HEK293 (cell line): ENCODE measurements around the gene EYA2.

Source experiments
- CTCF ChIA-PET: fragments of 350-600 bp; formaldehyde crosslinking; extraction: SDS; loops from one replicate; lab custom pipeline; 2021; ENCODE audit warnings: antibody characterized with exemption; lab: Yijun Ruan, JAX
- POLR2A ChIA-PET: fragments of 300-600 bp; formaldehyde crosslinking; extraction: SDS; loops from one replicate; lab custom pipeline; 2020; ENCODE audit warnings: antibody characterized with exemption, inconsistent platforms; lab: Yijun Ruan, JAX
- H3K27ac ChIP-seq: fragments of 200-500 bp; sonication (Bioruptor generic); 2 replicates; pipeline ENCODE4 v1.5.1; 2014; ENCODE audit warnings: low read depth, low read length, control low read depth, inconsistent platforms; ENCODE audit errors: extremely low read depth
- H3K36me3 ChIP-seq, 2 experiments: fragments of 200-500 bp in 1 of 2; sonication (Bioruptor generic) in 1 of 2; 1 replicate in 1 of 2; 2 replicates in 1 of 2; pipeline ENCODE4 v1.5.1; 2014 to 2017; ENCODE audit warnings: inconsistent platforms in 2 of 2, low read length in 2 of 2; ENCODE audit not compliant: control insufficient read depth in 2 of 2, insufficient read depth in 1 of 2
- H3K4me1 ChIP-seq: fragments of 200-500 bp; sonication (Bioruptor generic); 2 replicates; pipeline ENCODE4 v1.5.1; 2014; ENCODE audit warnings: mild to moderate bottlenecking, low read length, inconsistent platforms; ENCODE audit not compliant: control insufficient read depth, insufficient read depth
- H3K4me3 ChIP-seq: 2 replicates; pipeline ENCODE4 v1.5.1; 2011; ENCODE audit warnings: low read depth, mild to moderate bottlenecking, control low read depth, low read length, moderate library complexity
- H3K9me3 ChIP-seq: fragments of 200-500 bp; sonication (Bioruptor generic); 2 replicates; pipeline ENCODE4 v1.5.1; 2014; ENCODE audit warnings: low read depth, low read length, inconsistent platforms; ENCODE audit not compliant: control insufficient read depth, insufficient read depth
- BCL11B ChIP-seq: fragments of 450-650 bp; formaldehyde crosslinking; IDR thresholded peaks from 2 replicates; pipeline ENCODE4 v1.5.1; 2016; ENCODE audit warnings: low read depth, missing biosample characterization, missing genetic modification characterization
- FEZF1 ChIP-seq: fragments of 450-650 bp; formaldehyde crosslinking; IDR thresholded peaks from 2 replicates; pipeline ENCODE4 v1.5.1; 2016; ENCODE audit warnings: missing biosample characterization, missing genetic modification characterization
- GLIS1 ChIP-seq: fragments of 450-650 bp; formaldehyde crosslinking; IDR thresholded peaks from 2 replicates; pipeline ENCODE4 v1.5.1; 2016; ENCODE audit warnings: missing biosample characterization, missing genetic modification characterization
- HOXC10 ChIP-seq: sonication (generic); formaldehyde crosslinking; IDR thresholded peaks from 2 replicates; pipeline ENCODE4 v1.8.1; 2023; ENCODE audit warnings: mild to moderate bottlenecking, missing genetic modification reagents
- HOXD13 ChIP-seq: sonication (generic); formaldehyde crosslinking; IDR thresholded peaks from 2 replicates; pipeline ENCODE4 v1.8.0; 2022; ENCODE audit warnings: missing genetic modification reagents, borderline replicate concordance
- KLF7 ChIP-seq: fragments of 450-650 bp; formaldehyde crosslinking; IDR thresholded peaks from 2 replicates; pipeline ENCODE4 v1.5.1; 2016; ENCODE audit warnings: missing biosample characterization, missing genetic modification characterization, borderline replicate concordance
- SCRT2 ChIP-seq: fragments of 450-650 bp; formaldehyde crosslinking; IDR thresholded peaks from 2 replicates; pipeline ENCODE4 v1.5.1; 2016; ENCODE audit warnings: missing biosample characterization, missing genetic modification characterization
- SP7 ChIP-seq: fragments of 450-650 bp; formaldehyde crosslinking; IDR thresholded peaks from 2 replicates; pipeline ENCODE4 v1.5.1; 2016; ENCODE audit warnings: missing biosample characterization, missing genetic modification characterization
- YY1 ChIP-seq: fragments of 450-650 bp; formaldehyde crosslinking; IDR thresholded peaks from 2 replicates; pipeline ENCODE4 v1.5.1; 2018; ENCODE audit warnings: missing biosample characterization, missing genetic modification characterization
- ZNF114 ChIP-seq: fragments of 450-650 bp; formaldehyde crosslinking; IDR thresholded peaks from 2 replicates; pipeline ENCODE4 v1.5.0; 2017; ENCODE audit warnings: missing biosample characterization, missing genetic modification characterization
- ZNF157 ChIP-seq: fragments of 450-650 bp; formaldehyde crosslinking; IDR thresholded peaks from 2 replicates; pipeline ENCODE4 v1.5.1; 2016; ENCODE audit warnings: missing biosample characterization, missing genetic modification characterization
- ZNF169 ChIP-seq: fragments of 450-650 bp; formaldehyde crosslinking; IDR thresholded peaks from 2 replicates; pipeline ENCODE4 v1.5.1; 2016; ENCODE audit warnings: missing biosample characterization, missing genetic modification characterization
- ZNF324 ChIP-seq: fragments of 450-650 bp; formaldehyde crosslinking; IDR thresholded peaks from 2 replicates; pipeline ENCODE4 v1.5.1; 2016; ENCODE audit warnings: missing biosample characterization, missing genetic modification characterization
- ZNF341 ChIP-seq: fragments of 450-650 bp; formaldehyde crosslinking; IDR thresholded peaks from 2 replicates; pipeline ENCODE4; 2016; ENCODE audit warnings: low read depth, missing biosample characterization, missing genetic modification characterization
- ZNF548 ChIP-seq: fragments of 450-650 bp; formaldehyde crosslinking; IDR thresholded peaks from 2 replicates; pipeline ENCODE4 v1.5.1; 2016; ENCODE audit warnings: missing biosample characterization, missing genetic modification characterization
- ZSCAN23 ChIP-seq: fragments of 450-650 bp; formaldehyde crosslinking; IDR thresholded peaks from 2 replicates; pipeline ENCODE4 v1.5.1; 2016; ENCODE audit warnings: missing biosample characterization, missing genetic modification characterization
- TF ChIP-seq, protein P1 (sequence below): fragments of 450-650 bp; formaldehyde crosslinking; IDR thresholded peaks from 2 replicates; pipeline ENCODE4 v1.5.1; 2017; ENCODE audit warnings: missing biosample characterization, missing genetic modification characterization
- TF ChIP-seq, protein P2 (sequence below): fragments of 450-650 bp; formaldehyde crosslinking; IDR thresholded peaks from 2 replicates; pipeline ENCODE4 v1.5.0; 2017; ENCODE audit warnings: missing biosample characterization, missing genetic modification characterization, borderline replicate concordance
- TF ChIP-seq, protein P3 (sequence below): fragments of 450-650 bp; formaldehyde crosslinking; IDR thresholded peaks from 2 replicates; pipeline ENCODE4 v1.5.1; 2016; ENCODE audit warnings: missing biosample characterization, missing genetic modification characterization
- TF ChIP-seq, protein P4 (sequence below): fragments of 450-650 bp; formaldehyde crosslinking; IDR thresholded peaks from 2 replicates; pipeline ENCODE4 v1.5.1; 2016; ENCODE audit warnings: missing biosample characterization, missing genetic modification characterization
- TF ChIP-seq, protein P5 (sequence below): fragments of 450-650 bp; formaldehyde crosslinking; IDR thresholded peaks from 2 replicates; pipeline ENCODE4 v1.5.1; 2016; ENCODE audit warnings: missing biosample characterization, missing genetic modification characterization
- TF ChIP-seq, protein P6 (sequence below): fragments of 450-650 bp; formaldehyde crosslinking; IDR thresholded peaks from 2 replicates; pipeline ENCODE4 v1.5.1; 2016; ENCODE audit warnings: missing biosample characterization, missing genetic modification characterization
- TF ChIP-seq, protein P7 (sequence below): fragments of 450-650 bp; formaldehyde crosslinking; IDR thresholded peaks from 2 replicates; pipeline ENCODE4 v1.5.1; 2016; ENCODE audit warnings: missing biosample characterization, missing genetic modification characterization, low read depth

The EYA2 gene

DNA sequence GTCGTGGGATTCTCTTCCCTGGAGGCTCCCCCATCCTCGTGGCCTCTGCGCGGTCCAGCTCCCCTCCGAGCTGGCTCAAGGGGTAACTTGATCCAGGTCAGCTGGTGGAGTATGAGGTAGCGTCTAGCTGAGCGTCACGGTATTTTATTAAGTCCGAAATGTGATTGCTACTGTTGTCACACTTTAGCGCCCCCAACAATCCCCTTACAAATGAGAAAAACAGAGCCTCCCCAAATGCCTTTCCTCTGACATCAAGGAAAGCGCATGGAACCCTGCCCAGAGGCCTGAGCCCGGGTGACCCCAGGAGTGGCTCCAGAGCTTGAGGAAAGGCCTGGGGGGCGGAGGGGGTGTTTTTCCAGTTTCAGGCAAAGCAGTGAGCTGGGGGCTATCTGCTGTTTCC is 269.5 kb downstream of the EYA2 start:
- ChIA-PET CTCF (interaction anchor here (0.5 kb wide), 1 partner anchor 34 kb away, joined by 5 read pairs; no protein-coding TSS in a partner anchor), POLR2A (no interaction called here)
- Histone ChIP-seq H3K27ac (no peak overlapping the region), H3K36me3 (no peaks in the 10 kb centered on the region), H3K4me3 (no peak overlapping the region), H3K9me3 (no peaks in the 10 kb centered on the region), H3K4me1 (no peaks in the 10 kb centered on the region)
- TF ChIP-seq, protein P1, sequence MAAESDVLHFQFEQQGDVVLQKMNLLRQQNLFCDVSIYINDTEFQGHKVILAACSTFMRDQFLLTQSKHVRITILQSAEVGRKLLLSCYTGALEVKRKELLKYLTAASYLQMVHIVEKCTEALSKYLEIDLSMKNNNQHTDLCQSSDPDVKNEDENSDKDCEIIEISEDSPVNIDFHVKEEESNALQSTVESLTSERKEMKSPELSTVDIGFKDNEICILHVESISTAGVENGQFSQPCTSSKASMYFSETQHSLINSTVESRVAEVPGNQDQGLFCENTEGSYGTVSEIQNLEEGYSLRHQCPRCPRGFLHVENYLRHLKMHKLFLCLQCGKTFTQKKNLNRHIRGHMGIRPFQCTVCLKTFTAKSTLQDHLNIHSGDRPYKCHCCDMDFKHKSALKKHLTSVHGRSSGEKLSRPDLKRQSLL (tag by site-specific recombination), result no peak
- TF ChIP-seq ZNF341 (tag by site-specific recombination), result no peak
- TF ChIP-seq, protein P2, sequence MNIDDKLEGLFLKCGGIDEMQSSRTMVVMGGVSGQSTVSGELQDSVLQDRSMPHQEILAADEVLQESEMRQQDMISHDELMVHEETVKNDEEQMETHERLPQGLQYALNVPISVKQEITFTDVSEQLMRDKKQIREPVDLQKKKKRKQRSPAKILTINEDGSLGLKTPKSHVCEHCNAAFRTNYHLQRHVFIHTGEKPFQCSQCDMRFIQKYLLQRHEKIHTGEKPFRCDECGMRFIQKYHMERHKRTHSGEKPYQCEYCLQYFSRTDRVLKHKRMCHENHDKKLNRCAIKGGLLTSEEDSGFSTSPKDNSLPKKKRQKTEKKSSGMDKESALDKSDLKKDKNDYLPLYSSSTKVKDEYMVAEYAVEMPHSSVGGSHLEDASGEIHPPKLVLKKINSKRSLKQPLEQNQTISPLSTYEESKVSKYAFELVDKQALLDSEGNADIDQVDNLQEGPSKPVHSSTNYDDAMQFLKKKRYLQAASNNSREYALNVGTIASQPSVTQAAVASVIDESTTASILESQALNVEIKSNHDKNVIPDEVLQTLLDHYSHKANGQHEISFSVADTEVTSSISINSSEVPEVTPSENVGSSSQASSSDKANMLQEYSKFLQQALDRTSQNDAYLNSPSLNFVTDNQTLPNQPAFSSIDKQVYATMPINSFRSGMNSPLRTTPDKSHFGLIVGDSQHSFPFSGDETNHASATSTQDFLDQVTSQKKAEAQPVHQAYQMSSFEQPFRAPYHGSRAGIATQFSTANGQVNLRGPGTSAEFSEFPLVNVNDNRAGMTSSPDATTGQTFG (tag by site-specific recombination), result no peak
- no peak for TF ChIP-seq ZNF114 (tag by site-specific recombination)
- no peak for TF ChIP-seq SP7 (tag by site-specific recombination)
- TF ChIP-seq YY1, result no peak
- TF ChIP-seq ZNF548 (tag by site-specific recombination), result no peak
- TF ChIP-seq KLF7 (tag by site-specific recombination), result no peak
- TF ChIP-seq, protein P3, sequence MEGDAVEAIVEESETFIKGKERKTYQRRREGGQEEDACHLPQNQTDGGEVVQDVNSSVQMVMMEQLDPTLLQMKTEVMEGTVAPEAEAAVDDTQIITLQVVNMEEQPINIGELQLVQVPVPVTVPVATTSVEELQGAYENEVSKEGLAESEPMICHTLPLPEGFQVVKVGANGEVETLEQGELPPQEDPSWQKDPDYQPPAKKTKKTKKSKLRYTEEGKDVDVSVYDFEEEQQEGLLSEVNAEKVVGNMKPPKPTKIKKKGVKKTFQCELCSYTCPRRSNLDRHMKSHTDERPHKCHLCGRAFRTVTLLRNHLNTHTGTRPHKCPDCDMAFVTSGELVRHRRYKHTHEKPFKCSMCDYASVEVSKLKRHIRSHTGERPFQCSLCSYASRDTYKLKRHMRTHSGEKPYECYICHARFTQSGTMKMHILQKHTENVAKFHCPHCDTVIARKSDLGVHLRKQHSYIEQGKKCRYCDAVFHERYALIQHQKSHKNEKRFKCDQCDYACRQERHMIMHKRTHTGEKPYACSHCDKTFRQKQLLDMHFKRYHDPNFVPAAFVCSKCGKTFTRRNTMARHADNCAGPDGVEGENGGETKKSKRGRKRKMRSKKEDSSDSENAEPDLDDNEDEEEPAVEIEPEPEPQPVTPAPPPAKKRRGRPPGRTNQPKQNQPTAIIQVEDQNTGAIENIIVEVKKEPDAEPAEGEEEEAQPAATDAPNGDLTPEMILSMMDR (tag by site-specific recombination), result no peak
- TF ChIP-seq ZNF169 (tag by site-specific recombination), result no peak
- TF ChIP-seq ZNF324 (tag by site-specific recombination), result no peak
- TF ChIP-seq FEZF1 (tag by site-specific recombination), result no peak
- TF ChIP-seq SCRT2 (tag by site-specific recombination), result no peak
- TF ChIP-seq, protein P4, sequence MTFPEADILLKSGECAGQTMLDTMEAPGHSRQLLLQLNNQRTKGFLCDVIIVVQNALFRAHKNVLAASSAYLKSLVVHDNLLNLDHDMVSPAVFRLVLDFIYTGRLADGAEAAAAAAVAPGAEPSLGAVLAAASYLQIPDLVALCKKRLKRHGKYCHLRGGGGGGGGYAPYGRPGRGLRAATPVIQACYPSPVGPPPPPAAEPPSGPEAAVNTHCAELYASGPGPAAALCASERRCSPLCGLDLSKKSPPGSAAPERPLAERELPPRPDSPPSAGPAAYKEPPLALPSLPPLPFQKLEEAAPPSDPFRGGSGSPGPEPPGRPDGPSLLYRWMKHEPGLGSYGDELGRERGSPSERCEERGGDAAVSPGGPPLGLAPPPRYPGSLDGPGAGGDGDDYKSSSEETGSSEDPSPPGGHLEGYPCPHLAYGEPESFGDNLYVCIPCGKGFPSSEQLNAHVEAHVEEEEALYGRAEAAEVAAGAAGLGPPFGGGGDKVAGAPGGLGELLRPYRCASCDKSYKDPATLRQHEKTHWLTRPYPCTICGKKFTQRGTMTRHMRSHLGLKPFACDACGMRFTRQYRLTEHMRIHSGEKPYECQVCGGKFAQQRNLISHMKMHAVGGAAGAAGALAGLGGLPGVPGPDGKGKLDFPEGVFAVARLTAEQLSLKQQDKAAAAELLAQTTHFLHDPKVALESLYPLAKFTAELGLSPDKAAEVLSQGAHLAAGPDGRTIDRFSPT (tag by site-specific recombination), result no peak
- TF ChIP-seq HOXC10 (CRISPR knock-in tag), result no peak
- TF ChIP-seq ZNF157 (tag by site-specific recombination), result no peak
- TF ChIP-seq BCL11B, result no peak
- TF ChIP-seq ZSCAN23 (tag by site-specific recombination), result no peak
- TF ChIP-seq GLIS1, result no peak

DNA sequence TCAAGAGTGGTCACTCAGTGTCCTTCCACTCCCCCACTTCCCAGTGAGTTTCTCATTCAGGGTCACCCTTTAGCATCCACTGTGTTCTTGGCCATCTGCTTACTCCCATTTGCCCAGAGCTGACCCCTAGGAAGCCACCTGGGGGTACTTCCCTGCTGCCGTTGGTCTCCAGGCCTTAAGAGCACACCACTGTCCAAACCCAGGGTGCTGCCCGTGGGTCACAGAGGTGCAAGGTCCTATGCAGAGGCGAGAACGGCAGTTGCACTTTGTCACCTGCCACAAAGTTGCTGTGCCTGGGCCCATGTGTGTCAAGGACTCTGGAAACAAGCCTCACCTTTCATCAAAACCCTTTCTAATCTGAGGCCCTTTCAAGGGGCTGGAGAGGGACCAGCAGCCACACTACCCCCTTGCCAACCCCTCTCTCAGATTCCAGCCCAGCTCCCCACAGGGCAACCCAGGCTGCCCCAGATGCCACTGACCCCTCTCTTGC is 270.8 kb downstream of the EYA2 start:
- no peak overlapping the region for H3K4me3 ChIP-seq
- H3K4me1 ChIP-seq, result no peaks in the 10 kb centered on the region
- ChIA-PET CTCF (interaction anchor here (0.6 to 1.1 kb wide), 3 partner anchors 14 to 625 kb away, joined by 3 to 4 read pairs (median 3); no protein-coding TSS in a partner anchor), POLR2A (no interaction called here)
- H3K36me3 ChIP-seq, result no peaks in the 10 kb centered on the region
- H3K9me3 ChIP-seq, result no peaks in the 10 kb centered on the region
- H3K27ac ChIP-seq, result no peak overlapping the region
- TF ChIP-seq, protein P5, sequence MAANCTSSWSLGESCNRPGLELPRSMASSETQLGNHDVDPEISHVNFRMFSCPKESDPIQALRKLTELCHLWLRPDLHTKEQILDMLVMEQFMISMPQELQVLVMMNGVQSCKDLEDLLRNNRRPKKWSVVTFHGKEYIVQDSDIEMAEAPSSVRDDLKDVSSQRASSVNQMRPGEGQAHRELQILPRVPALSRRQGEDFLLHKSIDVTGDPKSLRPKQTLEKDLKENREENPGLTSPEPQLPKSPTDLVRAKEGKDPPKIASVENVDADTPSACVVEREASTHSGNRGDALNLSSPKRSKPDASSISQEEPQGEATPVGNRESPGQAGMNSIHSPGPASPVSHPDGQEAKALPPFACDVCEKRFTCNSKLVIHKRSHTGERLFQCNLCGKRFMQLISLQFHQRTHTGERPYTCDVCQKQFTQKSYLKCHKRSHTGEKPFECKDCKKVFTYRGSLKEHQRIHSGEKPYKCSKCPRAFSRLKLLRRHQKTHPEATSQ, result no peak
- TF ChIP-seq HOXD13 (CRISPR knock-in tag), result no peak
- TF ChIP-seq, protein P6, sequence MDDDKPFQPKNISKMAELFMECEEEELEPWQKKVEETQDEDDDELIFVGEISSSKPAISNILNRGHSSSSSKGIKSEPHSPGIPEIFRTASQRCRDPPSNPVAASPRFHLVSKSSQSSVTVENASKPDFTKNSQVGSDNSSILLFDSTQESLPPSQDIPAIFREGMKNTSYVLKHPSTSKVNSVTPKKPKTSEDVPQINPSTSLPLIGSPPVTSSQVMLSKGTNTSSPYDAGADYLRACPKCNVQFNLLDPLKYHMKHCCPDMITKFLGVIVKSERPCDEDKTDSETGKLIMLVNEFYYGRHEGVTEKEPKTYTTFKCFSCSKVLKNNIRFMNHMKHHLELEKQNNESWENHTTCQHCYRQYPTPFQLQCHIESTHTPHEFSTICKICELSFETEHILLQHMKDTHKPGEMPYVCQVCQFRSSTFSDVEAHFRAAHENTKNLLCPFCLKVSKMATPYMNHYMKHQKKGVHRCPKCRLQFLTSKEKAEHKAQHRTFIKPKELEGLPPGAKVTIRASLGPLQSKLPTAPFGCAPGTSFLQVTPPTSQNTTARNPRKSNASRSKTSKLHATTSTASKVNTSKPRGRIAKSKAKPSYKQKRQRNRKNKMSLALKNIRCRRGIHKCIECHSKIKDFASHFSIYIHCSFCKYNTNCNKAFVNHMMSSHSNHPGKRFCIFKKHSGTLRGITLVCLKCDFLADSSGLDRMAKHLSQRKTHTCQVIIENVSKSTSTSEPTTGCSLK (tag by site-specific recombination), result no peak
- TF ChIP-seq, protein P7, sequence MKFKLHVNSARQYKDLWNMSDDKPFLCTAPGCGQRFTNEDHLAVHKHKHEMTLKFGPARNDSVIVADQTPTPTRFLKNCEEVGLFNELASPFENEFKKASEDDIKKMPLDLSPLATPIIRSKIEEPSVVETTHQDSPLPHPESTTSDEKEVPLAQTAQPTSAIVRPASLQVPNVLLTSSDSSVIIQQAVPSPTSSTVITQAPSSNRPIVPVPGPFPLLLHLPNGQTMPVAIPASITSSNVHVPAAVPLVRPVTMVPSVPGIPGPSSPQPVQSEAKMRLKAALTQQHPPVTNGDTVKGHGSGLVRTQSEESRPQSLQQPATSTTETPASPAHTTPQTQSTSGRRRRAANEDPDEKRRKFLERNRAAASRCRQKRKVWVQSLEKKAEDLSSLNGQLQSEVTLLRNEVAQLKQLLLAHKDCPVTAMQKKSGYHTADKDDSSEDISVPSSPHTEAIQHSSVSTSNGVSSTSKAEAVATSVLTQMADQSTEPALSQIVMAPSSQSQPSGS, result no peak
- no peak for TF ChIP-seq ZSCAN23 (tag by site-specific recombination)
- TF ChIP-seq GLIS1, result no peak
